Right atrium auricular region (tissue), 2 donors: Measurements from ENCODE around the gene TRERF1. TPM values are rescaled to one million over a fixed set of nuclear protein-coding genes. Genes with fewer than 3 reads are reported as not detected.
"Not testable (repeated sequence)": the region's sequence is repeated elsewhere in the genome, so short reads cannot be mapped to it uniquely, and the experiment has no call there.

Experiments used
- DNase-seq: peaks from one replicate; pipeline ENCODE4 v3.0.0-alpha.2; 2019; ENCODE audit warnings: low spot score
- H3K27ac ChIP-seq, 2 donors: fragments of 200-600 bp; sonication (generic); 1 replicate in 1 of 2; 2 replicates in 1 of 2; pipeline ENCODE4 v1.5.1; 2016 to 2019
- H3K27me3 ChIP-seq, 2 donors: fragments of 200-600 bp; sonication (generic); one replicate each; pipeline versions ENCODE4 v1.5.1 to v1.6.0; 2017 to 2019
- H3K36me3 ChIP-seq: fragments of 200-600 bp; sonication (generic); one replicate; pipeline ENCODE4 v1.5.1; 2016
- H3K4me1 ChIP-seq, 2 donors: fragments of 200-600 bp; sonication (generic); one replicate each; pipeline versions ENCODE4 v1.5.1 to v1.6.0; 2017 to 2019
- H3K4me3 ChIP-seq, 2 donors: fragments of 200-600 bp; sonication (generic); 1 replicate in 1 of 2; 2 replicates in 1 of 2; pipeline ENCODE4 v1.5.1; 2017 to 2019; ENCODE audit warnings: mild to moderate bottlenecking in 1 of 2, moderate library complexity in 1 of 2
- H3K9me3 ChIP-seq, 2 donors: fragments of 200-600 bp; sonication (generic); one replicate each; pipeline ENCODE4 v1.5.1; 2019
- CTCF ChIP-seq, 2 donors: fragments of 200-600 bp; sonication (generic); IDR thresholded peaks; one replicate each; pipeline ENCODE4 v1.5.1; 2019; ENCODE audit warnings: antibody characterized with exemption in 2 of 2
- total RNA-seq, 2 donors: library from RNA; depleted of rRNA; stranded (reverse); fragments of >200 nt; gene quantifications; one replicate each; pipeline ENCODE4 v1.1.0, GENCODE V29; 2016

Gene TRERF1
- total RNA-seq, 2 donors from 2014 or later, result 1.9 to 2.5 TPM

- Histone ChIP-seq H3K4me3 (peak overlapping the region; percentile 55 to 75), H3K27me3 (no peaks in the 10 kb centered on the region), H3K36me3 (peaks cover 18% of the 10 kb centered on the region), H3K27ac (peak overlapping the region; percentile 68 to 85), H3K9me3 (no peaks in the 10 kb centered on the region), H3K4me1 (peaks cover 0 to 25% of the 10 kb centered on the region in 2 donors)
- no peak for DNase-seq
- TF ChIP-seq CTCF (IDR thresholded peaks at IDR 0.05), result no peak
Measured at GRCh38 chr6:42217157-42217518, 234.6 kb downstream of the TRERF1 start.

- DNase-seq, H3K9me3 ChIP-seq, H3K27me3 ChIP-seq, H3K27ac ChIP-seq: not testable (repeated sequence)
- H3K36me3 ChIP-seq, result peaks cover 25% of the 10 kb centered on the region
- peaks cover 0 to 25% of the 10 kb centered on the region in 2 donors for H3K4me1 ChIP-seq
- H3K4me3 ChIP-seq, result peak overlapping the region; percentile 55 to 75
Measured at GRCh38 chr6:42216495-42216894, 235.2 kb downstream of the TRERF1 start.

- Histone ChIP-seq H3K36me3 (peaks cover 62% of the 10 kb centered on the region), H3K4me1 (peaks cover 0 to 22% of the 10 kb centered on the region in 2 donors), H3K9me3 (no peaks in the 10 kb centered on the region), H3K27me3 (no peaks in the 10 kb centered on the region), H3K27ac (no peak overlapping the region), H3K4me3 (no peak overlapping the region)
- DNase-seq, result no peak
- TF ChIP-seq CTCF (IDR thresholded peaks at IDR 0.05), result no peak
Measured at GRCh38 chr6:42212442-42212841, 239.3 kb downstream of the TRERF1 start.

- peaks cover 65% of the 10 kb centered on the region for H3K36me3 ChIP-seq
Measured at GRCh38 chr6:42211726-42212125, 240.0 kb downstream of the TRERF1 start.

GRCh38 chr6:42210551-42210950 lies 241.2 kb downstream of the TRERF1 start:
- Histone ChIP-seq H3K27ac (no peak overlapping the region), H3K36me3 (peaks cover 68% of the 10 kb centered on the region), H3K4me3 (no peak overlapping the region), H3K4me1 (peaks cover 0 to 9% of the 10 kb centered on the region in 2 donors), H3K27me3 (no peaks in the 10 kb centered on the region), H3K9me3 (no peaks in the 10 kb centered on the region)
- TF ChIP-seq CTCF (IDR thresholded peaks at IDR 0.05), result no peak
- no peak for DNase-seq

More at GRCh38 chr6:42211726-42212125, 240.0 kb downstream of the TRERF1 start:
- no peak overlapping the region for H3K27ac ChIP-seq
- H3K9me3 ChIP-seq, result no peaks in the 10 kb centered on the region
- no peak for TF ChIP-seq CTCF (IDR thresholded peaks at IDR 0.05)
- DNase-seq, result no peak
- H3K4me1 ChIP-seq, result peaks cover 0 to 15% of the 10 kb centered on the region in 2 donors
- no peaks in the 10 kb centered on the region for H3K27me3 ChIP-seq
- no peak overlapping the region for H3K4me3 ChIP-seq

- H3K27me3 ChIP-seq, DNase-seq, H3K9me3 ChIP-seq, H3K4me1 ChIP-seq, H3K4me3 ChIP-seq, H3K27ac ChIP-seq: not testable (repeated sequence)
- peaks cover 53% of the 10 kb centered on the region for H3K36me3 ChIP-seq
Measured at GRCh38 chr6:42207559-42207958, 244.2 kb downstream of the TRERF1 start.

GRCh38 chr6:42204768-42205282 lies 246.9 kb downstream of the TRERF1 start:
- H3K27ac ChIP-seq, result no peak overlapping the region
- no peak for DNase-seq
- H3K4me1 ChIP-seq, result no peaks in the 10 kb centered on the region
- no peaks in the 10 kb centered on the region for H3K9me3 ChIP-seq
- no peak overlapping the region for H3K4me3 ChIP-seq
- peaks cover 30% of the 10 kb centered on the region for H3K36me3 ChIP-seq
- TF ChIP-seq CTCF (IDR thresholded peaks at IDR 0.05), result no peak
- no peaks in the 10 kb centered on the region for H3K27me3 ChIP-seq
